ENCODE results near the gene TMEM269. TPM values are rescaled to one million over a fixed set of nuclear protein-coding genes. Genes with fewer than 3 reads are reported as not detected.

The TMEM269 gene
- total and polyA plus RNA-seq, 4 donors: 0.03 to 0.09 (median 0.07) TPM

- H3K4me3 ChIP-seq: no peak overlapping the region
- peaks cover 0 to 1% (median 0%) of the 10 kb centered on the region in 5 donors for H3K4me1 ChIP-seq (ENCODE audit: control insufficient read depth in 5 of 5, insufficient read depth in 5 of 5, low read length in 5 of 5)
- H3K36me3 ChIP-seq (ENCODE audit: control insufficient read depth in 4 of 4, insufficient read depth in 4 of 4, low read length in 4 of 4): peaks cover 23 to 54% (median 43%) of the 10 kb centered on the region in 4 donors
- H3K9me3 ChIP-seq (ENCODE audit: control insufficient read depth in 4 of 4, insufficient read depth in 3 of 4, low read length in 3 of 4): no peaks in the 10 kb centered on the region
- no peak for ATAC-seq (ENCODE audit: insufficient read depth, low FRiP score)
- TF ChIP-seq, protein P1, sequence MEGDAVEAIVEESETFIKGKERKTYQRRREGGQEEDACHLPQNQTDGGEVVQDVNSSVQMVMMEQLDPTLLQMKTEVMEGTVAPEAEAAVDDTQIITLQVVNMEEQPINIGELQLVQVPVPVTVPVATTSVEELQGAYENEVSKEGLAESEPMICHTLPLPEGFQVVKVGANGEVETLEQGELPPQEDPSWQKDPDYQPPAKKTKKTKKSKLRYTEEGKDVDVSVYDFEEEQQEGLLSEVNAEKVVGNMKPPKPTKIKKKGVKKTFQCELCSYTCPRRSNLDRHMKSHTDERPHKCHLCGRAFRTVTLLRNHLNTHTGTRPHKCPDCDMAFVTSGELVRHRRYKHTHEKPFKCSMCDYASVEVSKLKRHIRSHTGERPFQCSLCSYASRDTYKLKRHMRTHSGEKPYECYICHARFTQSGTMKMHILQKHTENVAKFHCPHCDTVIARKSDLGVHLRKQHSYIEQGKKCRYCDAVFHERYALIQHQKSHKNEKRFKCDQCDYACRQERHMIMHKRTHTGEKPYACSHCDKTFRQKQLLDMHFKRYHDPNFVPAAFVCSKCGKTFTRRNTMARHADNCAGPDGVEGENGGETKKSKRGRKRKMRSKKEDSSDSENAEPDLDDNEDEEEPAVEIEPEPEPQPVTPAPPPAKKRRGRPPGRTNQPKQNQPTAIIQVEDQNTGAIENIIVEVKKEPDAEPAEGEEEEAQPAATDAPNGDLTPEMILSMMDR (IDR thresholded peaks at IDR 0.05; ENCODE audit: control extremely low read depth, extremely low read depth): no peak
- no peaks in the 10 kb centered on the region for H3K27me3 ChIP-seq (ENCODE audit: control insufficient read depth in 3 of 3, insufficient read depth in 3 of 3, low read length in 2 of 3)
- DNase-seq: no peak
- H3K27ac ChIP-seq (ENCODE audit: low read depth in 1 of 2, low read length in 1 of 2): no peak overlapping the region
- no peak overlapping the region for H3K9ac ChIP-seq (ENCODE audit: insufficient read depth in 1 of 2, low read length in 2 of 2)
These were observed 26.9 kb upstream of the TMEM269 start for GRCh38 chr1:42757892-42758275.

GRCh38 chr1:42758641-42759040 is 26.1 kb upstream of the TMEM269 start:
- H3K4me3 ChIP-seq: no peak overlapping the region
- H3K4me1 ChIP-seq (ENCODE audit: control insufficient read depth in 5 of 5, insufficient read depth in 5 of 5, low read length in 5 of 5): peaks cover 0 to 1% (median 0%) of the 10 kb centered on the region in 5 donors
- ATAC-seq (ENCODE audit: insufficient read depth, low FRiP score): no peak
- no peak for DNase-seq
- 32 to 72% methylated on average over 3 of the region's 3 CpGs for WGBS, 2 donors
- H3K27ac ChIP-seq (ENCODE audit: low read depth in 1 of 2, low read length in 1 of 2): no peak overlapping the region
- no peaks in the 10 kb centered on the region for H3K27me3 ChIP-seq (ENCODE audit: control insufficient read depth in 3 of 3, insufficient read depth in 3 of 3, low read length in 2 of 3)
- H3K36me3 ChIP-seq (ENCODE audit: control insufficient read depth in 4 of 4, insufficient read depth in 4 of 4, low read length in 4 of 4): peaks cover 23 to 49% (median 40%) of the 10 kb centered on the region in 4 donors
- H3K9ac ChIP-seq (ENCODE audit: insufficient read depth in 1 of 2, low read length in 2 of 2): no peak overlapping the region
- H3K9me3 ChIP-seq (ENCODE audit: control insufficient read depth in 4 of 4, insufficient read depth in 3 of 4, low read length in 3 of 4): no peaks in the 10 kb centered on the region
- TF ChIP-seq, protein P1 (IDR thresholded peaks at IDR 0.05; ENCODE audit: control extremely low read depth, extremely low read depth): no peak

GRCh38 chr1:42759114-42759513 is 25.7 kb upstream of the TMEM269 start:
- ATAC-seq (ENCODE audit: insufficient read depth, low FRiP score) (no peak), DNase-seq (no peak)
- Histone ChIP-seq H3K9me3 (ENCODE audit: control insufficient read depth in 4 of 4, insufficient read depth in 3 of 4, low read length in 3 of 4) (no peaks in the 10 kb centered on the region), H3K9ac (ENCODE audit: insufficient read depth in 1 of 2, low read length in 2 of 2) (no peak overlapping the region), H3K27ac (ENCODE audit: low read depth in 1 of 2, low read length in 1 of 2) (no peak overlapping the region), H3K4me1 (ENCODE audit: control insufficient read depth in 5 of 5, insufficient read depth in 5 of 5, low read length in 5 of 5) (peaks cover 0 to 1% (median 0%) of the 10 kb centered on the region in 5 donors), H3K27me3 (ENCODE audit: control insufficient read depth in 3 of 3, insufficient read depth in 3 of 3, low read length in 2 of 3) (no peaks in the 10 kb centered on the region), H3K36me3 (ENCODE audit: control insufficient read depth in 4 of 4, insufficient read depth in 4 of 4, low read length in 4 of 4) (peaks cover 23 to 46% (median 38%) of the 10 kb centered on the region in 4 donors), H3K4me3 (no peak overlapping the region)
- TF ChIP-seq, protein P1 (IDR thresholded peaks at IDR 0.05; ENCODE audit: control extremely low read depth, extremely low read depth): no peak
- WGBS, 2 donors: 57 to 73% methylated on average over 9 of the region's 9 CpGs

- Histone ChIP-seq H3K4me3 (no peak overlapping the region), H3K9ac (ENCODE audit: insufficient read depth in 1 of 2, low read length in 2 of 2) (no peak overlapping the region), H3K9me3 (ENCODE audit: control insufficient read depth in 4 of 4, insufficient read depth in 3 of 4, low read length in 3 of 4) (no peaks in the 10 kb centered on the region), H3K27me3 (ENCODE audit: control insufficient read depth in 3 of 3, insufficient read depth in 3 of 3, low read length in 2 of 3) (no peaks in the 10 kb centered on the region), H3K4me1 (ENCODE audit: control insufficient read depth in 5 of 5, insufficient read depth in 5 of 5, low read length in 5 of 5) (peaks cover 4 to 14% (median 7%) of the 10 kb centered on the region in 5 donors), H3K36me3 (ENCODE audit: control insufficient read depth in 4 of 4, insufficient read depth in 4 of 4, low read length in 4 of 4) (peaks cover 14 to 36% (median 23%) of the 10 kb centered on the region in 4 donors), H3K27ac (ENCODE audit: low read depth in 1 of 2, low read length in 1 of 2) (no peak overlapping the region)
- WGBS, 2 donors: 94 to 97% methylated on average over 4 of the region's 4 CpGs
- DNase-seq (no peak), ATAC-seq (ENCODE audit: insufficient read depth, low FRiP score) (no peak)
- TF ChIP-seq, protein P1 (IDR thresholded peaks at IDR 0.05; ENCODE audit: control extremely low read depth, extremely low read depth): no peak
These were observed 23.2 kb upstream of the TMEM269 start for GRCh38 chr1:42761567-42761966.

All from lung (tissue), 12 donors.